ENCODE measurements around the gene SPEG.

The SPEG gene

DNA sequence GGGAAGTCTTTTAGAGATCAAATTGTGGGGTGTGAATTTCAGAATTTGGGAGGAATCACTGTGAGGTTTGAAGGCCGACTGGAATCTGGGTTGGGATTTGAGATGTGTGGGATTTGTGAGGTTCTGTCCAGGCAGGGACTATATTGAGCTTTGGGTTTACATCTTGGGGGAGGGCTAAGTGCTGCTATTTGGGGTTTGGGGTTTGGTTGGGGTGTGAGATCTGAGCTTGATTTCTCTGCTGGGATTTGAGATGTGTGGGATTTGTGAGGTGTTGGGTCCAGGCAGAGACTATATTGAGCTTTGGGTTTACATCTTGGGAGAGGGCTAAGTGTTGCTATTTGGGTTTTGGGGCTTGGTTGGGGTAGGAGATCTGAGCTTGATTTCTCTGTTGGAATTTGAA is 64.9 kb downstream of the SPEG start:
- no peak for FAIRE-seq

DNA sequence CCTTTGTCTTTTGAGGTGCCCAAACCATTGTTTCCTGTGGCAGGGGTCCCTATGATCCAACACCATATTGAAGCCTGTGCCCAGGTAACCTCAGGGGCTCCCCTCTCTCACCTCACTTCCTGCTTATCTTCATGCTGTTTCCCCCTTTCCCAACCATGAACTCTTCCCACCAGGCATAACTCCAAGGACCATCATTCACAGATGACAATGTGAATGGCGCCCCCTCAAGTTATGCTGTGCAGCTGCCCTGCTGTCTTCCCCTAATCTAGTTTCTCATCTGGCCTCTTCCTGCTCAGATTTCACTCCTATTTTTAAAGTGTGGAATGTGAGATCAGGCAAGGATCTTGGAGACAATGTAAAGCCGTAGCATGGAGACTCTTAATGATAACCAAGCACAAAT is 65.5 kb downstream of the SPEG start:
- no peak for FAIRE-seq

- no peak for FAIRE-seq
These were observed 67.2 kb downstream of the SPEG start for GRCh38 chr2:219501849-219502248.

DNA sequence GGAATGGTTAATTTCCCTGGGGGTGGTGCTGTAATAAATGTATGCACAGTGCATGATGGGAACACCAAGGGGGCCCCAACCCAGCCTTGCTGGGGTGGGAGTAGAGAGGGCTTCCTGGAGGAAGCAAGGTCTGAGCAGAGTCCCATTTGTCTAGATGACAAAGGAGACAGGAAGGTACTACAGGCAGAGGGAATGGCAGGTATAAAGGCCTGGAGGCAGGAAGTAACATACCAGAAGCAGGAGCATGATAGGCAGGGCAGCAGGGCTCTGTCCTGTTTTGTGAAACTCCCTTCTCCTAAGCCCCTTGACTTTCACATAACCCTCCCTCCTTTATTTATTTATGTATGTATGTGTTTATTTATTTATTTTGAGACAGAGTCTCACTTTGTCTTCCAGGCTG is 68.0 kb downstream of the SPEG start:
- FAIRE-seq = no peak

DNA sequence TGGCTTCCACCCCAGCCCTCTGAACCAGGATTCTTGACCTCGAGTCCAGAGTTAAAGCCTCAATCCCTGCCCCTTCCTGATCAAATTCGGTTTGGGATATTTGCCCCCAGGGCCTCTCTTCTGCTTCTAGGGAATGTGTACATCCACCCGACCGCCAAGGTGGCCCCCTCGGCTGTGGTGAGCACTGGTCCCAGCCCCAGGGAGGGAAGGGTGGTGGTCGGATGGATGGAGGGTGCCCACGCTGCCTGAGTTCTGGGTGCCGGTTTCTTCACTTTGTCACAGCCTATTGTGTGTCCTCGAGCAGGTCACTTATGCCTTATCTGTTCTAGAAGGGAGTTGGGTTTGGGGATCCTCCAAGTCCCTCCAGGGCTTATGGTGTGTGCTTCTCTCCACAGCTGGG is 70.9 kb downstream of the SPEG start:
- FAIRE-seq = no peak

DNA sequence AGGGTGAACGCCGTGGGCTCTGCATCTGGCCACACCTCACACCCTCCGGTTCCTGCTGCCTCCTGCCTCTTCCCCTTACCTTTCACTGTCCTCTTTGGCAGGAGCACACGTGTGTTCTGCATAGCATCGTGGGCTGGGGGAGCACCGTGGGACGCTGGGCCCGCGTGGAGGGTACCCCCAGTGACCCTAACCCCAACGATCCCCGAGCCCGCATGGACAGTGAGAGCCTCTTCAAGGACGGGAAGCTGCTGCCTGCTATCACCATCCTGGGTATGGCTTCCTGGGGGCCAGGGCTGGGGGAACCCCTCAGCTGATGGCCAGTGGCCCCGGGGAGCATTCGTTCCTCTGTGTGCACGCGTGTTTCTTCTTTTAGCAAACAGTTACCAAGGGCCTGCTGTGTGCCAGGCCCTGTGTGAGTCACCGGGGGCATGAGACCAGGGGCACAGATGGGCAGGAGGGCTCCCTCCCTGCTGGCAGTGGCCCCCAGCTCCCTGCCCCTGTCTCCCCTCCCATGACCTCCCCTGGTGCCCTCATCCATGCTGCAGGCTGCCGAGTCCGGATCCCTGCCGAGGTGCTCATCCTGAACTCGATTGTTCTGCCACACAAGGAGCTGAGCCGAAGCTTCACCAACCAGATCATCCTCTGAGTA is 71.6 kb downstream of the SPEG start:
- no peak for FAIRE-seq

GRCh38 chr2:219506802-219507526 is 72.3 kb downstream of the SPEG start:
- no peak for FAIRE-seq

DNA sequence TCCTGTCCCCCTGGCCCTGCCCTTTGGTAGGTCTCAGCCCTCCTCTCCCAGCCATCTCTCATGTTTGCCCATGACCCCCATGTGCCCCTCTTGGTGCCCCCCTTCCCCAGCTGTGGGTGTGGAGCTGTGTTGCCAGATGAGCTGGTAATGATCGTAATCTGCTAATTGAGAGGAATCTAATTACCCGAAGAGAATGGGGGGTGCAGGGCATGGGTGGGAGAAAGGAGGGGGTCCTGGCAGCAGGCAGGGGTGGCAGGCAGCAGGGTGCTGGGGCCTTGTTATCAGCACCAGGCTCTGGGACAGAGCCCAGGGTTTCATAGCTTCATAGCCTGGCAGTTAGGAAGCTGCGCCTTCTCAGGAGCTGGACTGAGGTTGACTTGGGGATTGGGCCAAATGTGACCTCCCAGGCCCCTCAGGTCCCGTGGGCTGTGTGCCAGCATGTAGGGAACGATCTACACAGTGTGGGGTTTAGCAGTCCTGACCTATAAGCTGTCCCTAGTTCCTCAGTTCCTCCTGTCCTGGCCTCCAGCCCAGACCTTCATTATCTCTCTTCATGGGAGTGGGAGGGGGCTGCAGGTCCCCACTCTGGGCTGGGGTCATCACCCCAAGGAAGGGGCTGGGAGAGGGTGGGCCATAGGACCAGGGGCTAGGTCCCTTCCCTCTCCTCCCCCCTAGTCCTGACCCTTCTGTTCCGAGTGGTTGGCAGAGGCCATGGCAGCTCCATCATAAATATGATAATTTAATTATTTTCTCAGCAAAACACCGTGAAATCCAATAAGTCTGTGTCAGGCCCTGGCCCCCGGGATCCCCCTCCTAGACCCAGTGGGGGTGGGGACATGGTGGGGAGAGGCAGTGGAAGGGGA is 73.2 kb downstream of the SPEG start:
- FAIRE-seq = no peak

DNA sequence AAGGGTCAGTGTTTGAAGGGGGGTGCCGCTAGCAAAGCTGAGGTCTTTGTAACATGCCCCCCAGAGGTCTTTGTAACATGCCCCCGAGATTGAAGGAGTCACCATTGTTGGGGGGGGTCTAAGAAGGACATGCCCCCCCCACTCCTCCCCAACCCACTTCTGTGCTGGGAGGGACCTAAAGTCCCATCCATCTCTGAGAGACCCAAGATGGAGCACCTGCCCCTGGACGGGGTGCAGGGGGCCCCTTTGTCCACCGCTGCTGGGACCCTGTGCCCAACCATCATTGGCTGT is 73.7 kb downstream of the SPEG start:
- FAIRE-seq = no peak

DNA sequence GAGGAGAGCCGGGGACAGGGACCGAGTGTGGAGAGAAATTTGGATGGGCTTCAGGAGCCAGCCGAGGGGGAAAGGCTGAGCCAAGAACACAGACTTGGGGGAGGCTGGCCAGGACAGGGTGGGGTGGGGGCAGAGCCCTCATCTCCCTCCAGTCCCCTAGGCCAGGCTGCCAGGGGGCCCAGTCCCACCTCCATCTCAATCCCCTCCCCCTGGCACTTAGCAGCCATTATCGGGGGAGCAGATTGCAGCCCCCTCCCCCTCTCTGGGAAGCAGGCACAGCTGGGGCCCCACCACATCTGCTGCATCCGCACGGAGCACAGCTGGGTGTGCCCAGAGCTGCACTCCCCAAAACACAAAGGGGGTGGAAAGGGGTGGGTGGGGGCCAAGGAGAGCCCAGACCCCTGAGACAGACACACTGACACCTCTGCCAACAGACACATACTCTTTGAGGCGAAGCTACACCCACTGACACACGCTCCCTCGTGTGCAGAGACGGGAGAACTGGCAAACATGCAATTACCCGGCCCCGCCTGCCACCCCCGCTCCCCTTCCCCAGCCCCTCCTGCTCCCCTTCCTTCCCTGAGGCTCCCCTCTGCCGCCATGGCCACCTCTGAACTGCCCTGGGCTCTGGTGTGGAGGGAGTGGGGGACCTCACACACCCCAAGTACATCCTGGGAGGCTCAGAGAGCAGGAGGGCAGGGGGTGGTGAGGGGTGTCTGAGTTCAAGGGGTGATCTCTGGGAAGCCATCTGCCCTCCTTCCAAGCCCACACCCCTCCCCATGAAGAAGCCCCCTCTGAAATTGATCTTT is 74.5 kb downstream of the SPEG start:
- FAIRE-seq = no peak

- FAIRE-seq = no peak
These were observed 75.3 kb downstream of the SPEG start for GRCh38 chr2:219509780-219510511.

DNA sequence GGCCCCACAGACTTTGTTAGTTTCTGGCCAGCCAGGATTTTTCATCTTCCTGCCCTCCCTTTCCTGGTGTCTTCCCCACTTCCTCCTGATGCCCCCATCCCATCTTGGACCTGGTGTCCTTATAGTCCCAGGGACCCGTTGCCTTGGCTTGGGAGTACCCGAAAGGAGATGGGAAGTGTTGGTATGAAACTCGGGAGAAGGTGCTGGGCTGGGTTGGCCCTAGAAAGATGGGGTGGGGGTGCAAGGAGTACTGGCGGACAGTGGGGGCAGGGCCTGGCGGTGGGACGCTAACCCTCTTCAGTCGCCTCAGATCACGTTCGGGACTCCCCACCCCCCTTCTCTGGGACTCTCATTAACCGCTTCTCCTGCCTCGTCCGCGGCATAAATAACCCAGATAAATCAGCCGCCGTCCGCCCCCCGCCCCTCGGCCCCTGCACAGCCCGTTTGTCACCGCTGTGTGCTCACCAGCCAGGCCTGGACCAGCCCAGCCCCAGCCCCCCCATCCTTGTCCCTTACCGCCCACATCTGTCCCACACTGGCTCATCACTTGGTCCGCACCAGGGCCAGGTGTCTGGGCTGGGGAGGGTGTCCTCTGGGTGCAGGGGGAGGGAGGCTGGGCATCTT is 76.0 kb downstream of the SPEG start:
- no peak for FAIRE-seq

- no peak for FAIRE-seq
These were observed 77.1 kb downstream of the SPEG start for GRCh38 chr2:219511547-219512325.

DNA sequence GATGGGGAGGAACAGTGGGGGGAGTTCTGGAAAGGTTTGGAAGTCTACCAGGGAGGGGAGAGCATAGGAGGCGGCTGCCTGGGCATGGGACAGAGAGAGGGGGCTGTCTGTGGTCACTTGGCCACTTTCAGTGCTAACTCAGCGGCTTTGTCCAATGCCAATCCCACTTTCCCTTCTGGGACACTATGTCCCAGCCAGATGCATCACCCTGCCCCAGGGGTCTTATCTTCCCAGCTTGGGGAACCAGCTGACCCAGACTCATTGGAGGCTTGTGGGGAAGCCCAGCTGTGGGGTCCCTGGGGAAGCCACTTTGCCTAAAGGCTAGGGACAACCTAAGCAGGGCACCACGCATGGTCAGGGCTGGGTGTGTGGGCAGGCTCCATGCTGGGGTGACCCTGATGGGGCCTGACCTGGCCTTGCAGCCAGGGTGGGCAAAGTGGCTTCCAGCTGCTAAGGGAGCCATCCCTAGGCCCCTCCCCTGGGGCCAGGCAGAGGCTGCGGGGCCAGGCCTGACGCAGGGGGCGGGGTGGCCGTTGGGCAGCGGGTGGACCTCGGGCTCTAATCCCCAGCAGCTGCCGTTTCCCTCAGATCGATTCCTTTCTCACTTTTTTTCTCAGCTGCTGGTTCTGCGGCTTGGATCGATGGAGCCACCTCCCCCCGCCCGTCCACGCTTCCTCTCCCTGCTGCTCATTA is 78.0 kb downstream of the SPEG start:
- FAIRE-seq = no peak

DNA sequence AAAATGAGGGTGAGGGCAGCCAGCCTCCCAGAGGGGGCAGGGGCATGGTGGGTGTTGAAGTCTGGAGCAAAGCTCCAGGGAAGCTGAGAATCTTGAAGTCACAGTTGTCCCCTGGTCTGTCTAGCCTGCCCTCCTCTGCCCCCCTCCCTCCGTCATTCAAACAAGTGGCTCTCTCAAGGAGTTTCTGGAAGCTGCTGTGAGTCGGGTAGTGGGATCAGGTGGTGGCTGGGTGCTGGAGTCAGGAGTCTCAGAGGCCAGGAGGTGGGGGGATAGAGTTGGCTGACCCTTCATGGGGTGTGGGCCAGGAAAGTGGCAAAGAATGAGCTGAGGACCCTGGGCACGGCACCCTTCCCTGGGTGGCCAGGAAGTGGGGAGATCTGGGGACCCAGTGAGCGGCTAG is 79.1 kb downstream of the SPEG start:
- FAIRE-seq = no peak

GRCh38 chr2:219514196-219514761 is 79.6 kb downstream of the SPEG start, which contains the start of gene ASIC4:
Gene ASIC4, plus strand, starts transcription at chr2:219514482. Its CDS starts 243 bp downstream, at chr2:219514725.
- FAIRE-seq = no peak

DNA sequence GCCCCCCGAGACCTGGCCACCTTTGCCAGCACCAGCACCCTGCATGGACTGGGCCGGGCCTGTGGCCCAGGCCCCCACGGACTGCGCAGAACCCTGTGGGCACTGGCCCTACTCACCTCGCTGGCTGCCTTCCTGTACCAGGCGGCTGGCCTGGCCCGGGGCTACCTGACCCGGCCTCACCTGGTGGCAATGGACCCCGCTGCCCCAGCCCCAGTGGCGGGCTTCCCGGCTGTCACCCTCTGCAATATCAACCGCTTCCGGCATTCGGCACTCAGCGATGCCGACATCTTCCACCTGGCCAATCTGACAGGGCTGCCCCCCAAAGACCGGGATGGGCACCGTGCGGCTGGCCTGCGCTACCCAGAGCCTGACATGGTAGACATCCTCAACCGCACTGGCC is 80.2 kb downstream of the SPEG start:
- no peak for FAIRE-seq

DNA sequence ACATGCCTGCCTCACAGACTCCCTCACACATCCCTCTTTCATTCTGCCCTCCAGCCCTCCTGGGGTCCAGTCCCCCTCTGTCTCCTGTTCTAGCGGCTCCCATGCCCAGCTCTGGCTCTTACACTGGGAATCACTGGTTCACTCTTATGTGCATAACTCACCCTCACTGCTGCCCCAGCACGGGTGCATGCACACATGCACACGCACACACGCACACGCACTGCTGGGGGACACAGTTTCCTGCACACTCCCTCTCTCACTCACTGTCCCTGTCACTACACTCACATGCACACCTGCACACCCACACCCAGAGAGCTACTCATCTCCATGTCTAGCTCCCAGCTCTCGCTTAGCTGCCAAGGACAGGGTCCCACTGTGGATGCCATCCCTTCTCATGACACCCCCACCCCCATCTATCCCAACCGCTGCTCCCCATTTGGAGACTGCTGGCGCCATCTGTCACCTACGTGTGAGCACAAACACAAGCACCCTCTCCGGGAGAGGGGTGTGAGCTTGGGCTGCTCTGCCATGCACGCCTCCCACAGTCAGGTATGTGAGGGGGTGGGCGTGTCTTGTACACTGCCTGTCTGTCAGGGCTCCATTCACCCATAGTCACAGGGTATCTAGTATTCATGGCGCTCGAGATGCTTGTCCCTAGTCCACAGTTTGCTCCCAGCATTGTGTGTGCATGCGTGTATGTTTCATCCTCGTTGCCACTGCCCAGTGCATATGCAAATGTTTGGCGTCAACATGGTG is 81.4 kb downstream of the SPEG start:
- FAIRE-seq = no peak

DNA sequence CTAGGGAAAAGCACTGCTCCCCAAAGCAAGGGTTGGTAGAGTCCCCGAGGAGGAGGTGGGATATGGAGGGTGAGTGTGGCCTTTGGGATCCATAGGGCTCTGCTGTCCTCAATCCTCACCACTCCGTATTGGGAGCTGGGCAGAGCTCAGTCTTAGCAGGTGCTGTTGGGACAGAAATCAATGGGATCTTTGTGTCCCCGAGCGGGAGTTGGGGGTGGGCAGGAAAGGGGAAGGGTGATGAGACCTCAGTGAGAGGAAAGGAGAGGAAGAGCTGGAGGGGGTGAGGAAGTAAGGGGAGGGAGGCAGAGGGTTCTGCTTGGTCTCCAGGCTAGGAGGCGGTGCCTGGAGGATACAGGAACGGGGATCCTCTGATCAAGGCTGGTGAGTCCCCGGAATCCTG is 82.2 kb downstream of the SPEG start:
- no peak for FAIRE-seq

Data from colon (tissue), 2 donors.